ENCODE data around the gene INO80. TPM values are rescaled to one million over a fixed set of nuclear protein-coding genes. Genes with fewer than 3 reads are reported as not detected.
"Not testable (repeated sequence)": the region's sequence is repeated elsewhere in the genome, so short reads cannot be mapped to it uniquely, and the experiment has no call there.

The INO80 gene
- total RNA-seq, 6 experiments from 2014 or later = 18.3 to 23.6 (median 19.4) TPM

GRCh38 chr15:41085029-41085428 lies 31.1 kb downstream of the INO80 start:
- no peak for TF ChIP-seq CTCF (IDR thresholded peaks at IDR 0.05)
- DNase-seq = no peak
- no peaks in the 10 kb centered on the region for H3K27me3 Mint-ChIP-seq (ENCODE audit: insufficient read depth)
- H3K27ac Mint-ChIP-seq = no peak overlapping the region
- H3K9me3 Mint-ChIP-seq = no peaks in the 10 kb centered on the region
- H3K36me3 Mint-ChIP-seq (ENCODE audit: low read depth) = peaks cover 25% of the 10 kb centered on the region
- no peak overlapping the region for H3K4me3 Mint-ChIP-seq
- H3K4me1 Mint-ChIP-seq (ENCODE audit: low read depth) = peaks cover 4% of the 10 kb centered on the region

DNA sequence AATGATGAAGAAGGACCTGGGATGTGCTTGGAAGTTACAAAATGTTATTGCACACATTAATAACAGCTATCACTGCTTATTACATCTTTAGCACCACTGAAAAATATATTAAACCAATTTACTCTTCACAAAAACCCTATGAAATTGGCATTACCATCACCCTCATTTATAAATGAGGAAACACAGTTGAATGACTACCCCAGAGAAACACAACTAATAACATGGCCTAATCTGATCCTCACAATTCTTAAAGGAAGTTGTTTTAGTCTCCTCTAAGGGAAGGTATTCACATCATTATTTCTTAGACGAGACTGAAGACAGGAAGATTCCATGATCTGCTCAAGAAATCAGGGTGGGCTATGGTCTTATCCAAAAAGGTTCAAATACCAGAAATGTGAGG lies 35.9 kb downstream of the INO80 start:
- Mint-ChIP-seq H3K4me3 (no peak overlapping the region), H3K9me3 (no peaks in the 10 kb centered on the region), H3K27me3 (ENCODE audit: insufficient read depth) (no peaks in the 10 kb centered on the region), H3K36me3 (ENCODE audit: low read depth) (peaks cover 24% of the 10 kb centered on the region), H3K4me1 (ENCODE audit: low read depth) (no peaks in the 10 kb centered on the region), H3K27ac (no peak overlapping the region)
- no peak for DNase-seq
- TF ChIP-seq CTCF (IDR thresholded peaks at IDR 0.05) = no peak

DNA sequence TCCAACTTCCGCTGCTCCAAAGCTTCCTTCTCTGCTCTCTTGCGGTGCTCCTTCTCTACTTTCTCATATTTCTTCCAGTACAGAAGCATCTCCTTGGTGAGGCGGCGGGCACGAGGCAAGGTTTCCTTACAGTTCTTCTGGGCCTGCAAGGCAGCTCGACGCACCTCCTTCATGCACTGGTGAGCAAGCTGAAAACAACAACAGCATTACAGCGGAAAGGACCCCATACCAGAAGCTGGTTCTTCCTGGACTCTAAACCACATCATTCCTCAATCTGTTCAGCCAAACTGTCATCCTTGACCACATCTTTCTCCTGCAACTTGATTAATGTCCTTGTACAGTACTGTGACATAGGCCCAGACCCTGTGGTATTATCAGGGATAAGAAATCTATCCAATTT lies 36.4 kb downstream of the INO80 start:
- Mint-ChIP-seq H3K4me1 (ENCODE audit: low read depth) (no peaks in the 10 kb centered on the region), H3K4me3 (no peak overlapping the region), H3K27ac (no peak overlapping the region), H3K36me3 (ENCODE audit: low read depth) (peaks cover 29% of the 10 kb centered on the region), H3K27me3 (ENCODE audit: insufficient read depth) (no peaks in the 10 kb centered on the region), H3K9me3 (no peaks in the 10 kb centered on the region)
- no peak for TF ChIP-seq CTCF (IDR thresholded peaks at IDR 0.05)
- DNase-seq = no peak

DNA sequence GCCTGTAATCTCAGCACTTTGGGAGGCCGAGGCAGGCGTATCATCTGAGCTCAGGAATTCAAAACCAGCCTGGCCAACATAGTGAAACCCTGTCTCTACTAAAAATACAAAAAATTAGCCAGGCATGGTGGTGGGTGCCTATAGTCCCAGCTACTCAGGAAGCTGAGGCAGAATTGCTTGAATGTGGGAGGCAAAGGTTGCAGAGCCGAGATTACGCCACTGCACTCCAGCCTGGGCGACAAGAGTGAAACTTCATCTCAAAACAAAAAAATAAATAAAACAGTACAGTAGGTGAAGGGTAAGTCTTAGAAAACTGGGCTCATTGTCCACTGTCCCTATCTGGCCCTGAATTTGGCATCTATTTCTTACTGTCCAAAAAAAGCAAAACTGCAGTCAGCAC lies 37.2 kb downstream of the INO80 start:
- not testable (repeated sequence) for H3K4me3 Mint-ChIP-seq; H3K9me3 Mint-ChIP-seq; H3K4me1 Mint-ChIP-seq (ENCODE audit: low read depth); H3K27ac Mint-ChIP-seq; H3K27me3 Mint-ChIP-seq (ENCODE audit: insufficient read depth); DNase-seq
- H3K36me3 Mint-ChIP-seq (ENCODE audit: low read depth) = peaks cover 35% of the 10 kb centered on the region

DNA sequence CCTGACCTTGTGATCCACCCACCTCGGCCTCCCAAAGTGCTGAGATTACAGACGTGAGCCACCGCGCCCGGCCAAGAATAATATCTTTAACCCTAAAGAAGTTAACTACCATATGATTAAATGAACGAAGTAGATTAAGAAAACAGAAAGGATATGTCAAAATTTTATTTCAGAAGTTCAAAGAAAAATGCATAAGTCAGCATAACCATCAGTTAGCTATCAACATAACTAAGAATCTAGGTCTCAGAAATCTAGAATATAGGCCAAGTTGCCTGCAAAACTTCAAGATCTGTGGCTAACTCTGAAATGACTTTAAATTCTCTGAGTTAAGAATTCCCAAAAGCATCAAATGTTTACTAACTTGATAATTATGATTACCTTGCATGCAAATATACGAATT lies 38.0 kb downstream of the INO80 start:
- Mint-ChIP-seq H3K36me3 (ENCODE audit: low read depth) (peaks cover 39% of the 10 kb centered on the region), H3K4me1 (ENCODE audit: low read depth) (no peaks in the 10 kb centered on the region), H3K27ac (no peak overlapping the region), H3K27me3 (ENCODE audit: insufficient read depth) (no peaks in the 10 kb centered on the region), H3K9me3 (no peaks in the 10 kb centered on the region), H3K4me3 (no peak overlapping the region)
- TF ChIP-seq CTCF (IDR thresholded peaks at IDR 0.05) = no peak
- DNase-seq = no peak

DNA sequence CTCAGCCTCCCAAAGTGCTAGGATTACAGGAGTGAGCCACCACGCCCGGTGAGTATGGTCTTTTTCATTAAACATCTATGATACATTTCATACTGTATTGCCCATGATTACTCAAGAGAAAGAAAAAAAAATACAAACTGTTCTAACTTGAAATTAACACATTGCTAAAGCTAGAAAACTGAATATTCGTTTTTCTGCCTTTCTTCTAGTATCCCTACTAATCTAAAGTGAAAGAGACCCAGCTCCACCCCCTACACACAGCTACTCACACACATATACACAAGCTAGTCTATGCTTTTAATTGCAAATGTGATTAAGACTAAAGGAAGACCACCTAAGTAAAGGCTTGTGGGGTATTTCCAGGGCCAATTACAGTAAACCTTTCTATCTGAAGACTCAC lies 43.1 kb downstream of the INO80 start:
- H3K4me3 Mint-ChIP-seq = no peak overlapping the region
- no peak for DNase-seq
- H3K4me1 Mint-ChIP-seq (ENCODE audit: low read depth) = no peaks in the 10 kb centered on the region
- no peaks in the 10 kb centered on the region for H3K9me3 Mint-ChIP-seq
- H3K27ac Mint-ChIP-seq = no peak overlapping the region
- H3K36me3 Mint-ChIP-seq (ENCODE audit: low read depth) = peaks cover 38% of the 10 kb centered on the region
- H3K27me3 Mint-ChIP-seq (ENCODE audit: insufficient read depth) = no peaks in the 10 kb centered on the region
- no peak for TF ChIP-seq CTCF (IDR thresholded peaks at IDR 0.05)
